ENCODE data around the gene MAST2.

Gene MAST2

GRCh38 chr1:46084553-46085451 lies 281.4 kb downstream of the MAST2 start:
- DNase-seq (ENCODE audit: low read depth), result no peak
- TF ChIP-seq CTCF (IDR thresholded peaks at IDR 0.05; ENCODE audit: control insufficient read depth, extremely low read depth, insufficient read depth), result no peak
- no peak overlapping the region for H3K4me3 ChIP-seq (ENCODE audit: low read depth, low read length)
